HCT116 (cell line): ENCODE measurements around the gene OR6S1. TPM values are rescaled to one million over a fixed set of nuclear protein-coding genes. Genes with fewer than 3 reads are reported as not detected.

Experiments used
- ATAC-seq: fragments of 200-7000 bp; cut with Tn5 transposase; 2 replicates; pipeline ENCODE4 v1.9.1; 2020; ENCODE audit warnings: mild to moderate bottlenecking, moderate library complexity
- BruUV-seq: library from RNA; stranded (reverse); fragments of 400-500 nt; replicated peaks from 2 replicates; lab custom pipeline; 2021; lab: Mats Ljungman, UMichigan
- CTCF ChIA-PET: fragments of 300-600 bp; sonication (Branson Sonifier 250); formaldehyde crosslinking; loops from one replicate; lab custom pipeline; 2021; ENCODE audit warnings: antibody characterized with exemption; lab: Charles Lee
- POLR2A ChIA-PET: fragments of 300-600, 350-600 bp; sonication (Branson Sonifier 250); formaldehyde crosslinking; loops from one replicate; lab custom pipeline; 2021; ENCODE audit warnings: antibody characterized with exemption; lab: Charles Lee
- RAD21 ChIA-PET, 2 experiments: fragments of 300-600 bp; sonication (Branson Sonifier 250); formaldehyde crosslinking; loops; one replicate each; lab custom pipeline; 2023; ENCODE audit warnings: low total read pairs in 2 of 2; ENCODE audit not compliant: uncharacterized antibody in 2 of 2, unreplicated experiment in 2 of 2, low non-redundant PET in 1 of 2; lab: Charles Lee
- DNase-seq: peaks from one replicate; pipeline ENCODE4 v3.0.0-alpha.2; 2010; ENCODE audit warnings: low read depth, low spot score
- H2AFZ ChIP-seq: fragments of 200-600 bp; shearing (Covaris generic), sonication (generic); 2 replicates; pipeline ENCODE4 v1.6.1; 2017; ENCODE audit warnings: low read depth, mixed run types, mixed read lengths, antibody characterized with exemption, low read length; ENCODE audit not compliant: poor library complexity, severe bottlenecking
- H3K27ac ChIP-seq: 2 replicates; pipeline ENCODE4 v1.5.1; 2012; ENCODE audit warnings: low read depth, low read length
- H3K27me3 ChIP-seq: fragments of 200-600 bp; sonication (generic); 2 replicates; pipeline ENCODE4 v1.6.1; 2016; ENCODE audit warnings: mixed run types, low read length, mixed read lengths; ENCODE audit not compliant: insufficient read depth
- H3K36me3 ChIP-seq, 2 experiments: fragments of 200-500 bp in 1 of 2; fragments of 200-600 bp in 1 of 2; sonication (Bioruptor generic) in 1 of 2; sonication (generic) in 1 of 2; 2 replicates each; pipeline versions ENCODE4 v1.5.1 to v1.6.1; 2014 to 2016; ENCODE audit warnings: low read length in 2 of 2, inconsistent platforms in 1 of 2, mixed read lengths in 1 of 2, mixed run types in 1 of 2; ENCODE audit not compliant: insufficient read depth in 2 of 2, control insufficient read depth in 1 of 2
- H3K4me1 ChIP-seq, 2 experiments: fragments of 200-600 bp in 1 of 2; sonication (generic) in 1 of 2; 2 replicates each; pipeline versions ENCODE4 v1.5.1 to v1.6.1; 2012 to 2017; ENCODE audit warnings: low read length in 2 of 2, inconsistent platforms in 1 of 2, mild to moderate bottlenecking in 1 of 2, mixed read lengths in 1 of 2, mixed run types in 1 of 2, moderate library complexity in 1 of 2; ENCODE audit not compliant: insufficient read depth in 2 of 2, control insufficient read depth in 1 of 2
- H3K4me2 ChIP-seq: fragments of 200-600 bp; sonication (generic); 2 replicates; pipeline ENCODE4 v1.6.1; 2017; ENCODE audit warnings: mixed run types, low read length, mixed read lengths
- H3K4me3 ChIP-seq, 2 experiments: fragments of 200-600 bp in 1 of 2; sonication (generic) in 1 of 2; replicated peaks in 1 of 2; 2 replicates each; pipeline ENCODE4 v1.5.1; 2011 to 2016; ENCODE audit warnings: low read length in 2 of 2, control low read depth in 1 of 2, low read depth in 1 of 2, mild to moderate bottlenecking in 1 of 2, mixed read lengths in 1 of 2, mixed run types in 1 of 2
- H3K79me2 ChIP-seq: fragments of 200-600 bp; sonication (generic); 2 replicates; pipeline ENCODE4 v1.6.1; 2017; ENCODE audit warnings: mild to moderate bottlenecking, mixed run types, low read length, moderate library complexity, mixed read lengths; ENCODE audit not compliant: insufficient read depth
- H3K9ac ChIP-seq: fragments of 200-600 bp; sonication (generic); 2 replicates; pipeline ENCODE4 v1.6.1; 2016; ENCODE audit warnings: low read length, mixed read lengths
- H3K9me2 ChIP-seq: fragments of 200-600 bp; sonication (generic), shearing (Covaris generic); 2 replicates; pipeline ENCODE4 v1.6.1; 2017; ENCODE audit warnings: mixed run types, mild to moderate bottlenecking, moderate library complexity; ENCODE audit not compliant: insufficient read depth
- H3K9me3 ChIP-seq, 2 experiments: fragments of 200-500 bp in 1 of 2; fragments of 200-600 bp in 1 of 2; sonication (Bioruptor generic) in 1 of 2; sonication (generic) in 1 of 2; 2 replicates each; pipeline ENCODE4 v1.6.1; 2014 to 2017; ENCODE audit warnings: low read length in 2 of 2, mixed read lengths in 2 of 2, inconsistent platforms in 1 of 2, low read depth in 1 of 2, mild to moderate bottlenecking in 1 of 2, mixed run types in 1 of 2, moderate library complexity in 1 of 2; ENCODE audit not compliant: control insufficient read depth in 1 of 2, insufficient read depth in 1 of 2
- H4K20me1 ChIP-seq: fragments of 200-600 bp; sonication (generic), shearing (Covaris generic); 2 replicates; pipeline ENCODE4 v1.6.1; 2017; ENCODE audit warnings: mixed run types, mild to moderate bottlenecking, moderate library complexity; ENCODE audit not compliant: insufficient read depth
- CBX3 ChIP-seq: IDR thresholded peaks from 2 replicates; pipeline ENCODE4 v1.6.1; 2012; ENCODE audit warnings: low read depth
- EGR1 ChIP-seq: IDR thresholded peaks from 2 replicates; pipeline ENCODE4 v1.6.1; 2012; ENCODE audit warnings: low read depth
- EZH2phosphoT487 ChIP-seq: fragments of 200-600 bp; IDR thresholded peaks from 2 replicates; pipeline ENCODE4 v1.6.1; 2018; ENCODE audit warnings: antibody characterized with exemption, borderline replicate concordance
- JUND ChIP-seq: IDR thresholded peaks from 2 replicates; pipeline ENCODE4 v1.6.1; 2012
- POLR2A ChIP-seq: IDR thresholded peaks from 2 replicates; pipeline ENCODE4 v1.7.0; 2011; ENCODE audit warnings: borderline replicate concordance; ENCODE audit not compliant: insufficient read depth, insufficient read length; ENCODE audit errors: extremely low read depth
- POLR2AphosphoS5 ChIP-seq: IDR thresholded peaks from 2 replicates; pipeline ENCODE4 v1.6.1; 2011; ENCODE audit warnings: mild to moderate bottlenecking, low read depth, low read length, moderate library complexity
- RAD21 ChIP-seq: IDR thresholded peaks from 2 replicates; pipeline ENCODE4 v1.6.1; 2012; ENCODE audit warnings: low read depth, mild to moderate bottlenecking
- SIN3A ChIP-seq: IDR thresholded peaks from 2 replicates; pipeline ENCODE4 v1.6.1; 2012; ENCODE audit warnings: low read depth
- TCF7L2 ChIP-seq: IDR thresholded peaks from 2 replicates; pipeline ENCODE4 v1.7.0; 2011; ENCODE audit warnings: borderline replicate concordance, inconsistent platforms; ENCODE audit not compliant: insufficient read depth, insufficient read length; ENCODE audit errors: extremely low read depth
- ZFX ChIP-seq: fragments of 450-650 bp; IDR thresholded peaks from 2 replicates; pipeline ENCODE4 v1.6.1; 2017
- intact Hi-C: fragments of 100-400 bp; cut with micrococcal nuclease; formaldehyde crosslinking; loops from 2 replicates; pipeline ENCODE4 v1.10.0; 2022
- total RNA-seq: library from RNA; stranded (reverse); gene quantifications from one replicate; pipeline ENCODE4 v1.2.1, GENCODE V29; 2021; ENCODE audit not compliant: unreplicated experiment
- TF ChIP-seq, protein P1 (sequence below): IDR thresholded peaks from 2 replicates; pipeline ENCODE4 v1.6.1; 2011; ENCODE audit warnings: mild to moderate bottlenecking, low read length, moderate library complexity; ENCODE audit not compliant: insufficient replicate concordance; ENCODE audit errors: extremely low read depth
- TF ChIP-seq, protein P2 (sequence below): IDR thresholded peaks from 2 replicates; pipeline ENCODE4 v1.6.1; 2012; ENCODE audit warnings: low read depth
- TF ChIP-seq, protein P3 (sequence below): IDR thresholded peaks from 2 replicates; pipeline ENCODE4 v1.6.1; 2012

Gene OR6S1
- total RNA-seq, 1 experiment from 2014 or later = not detected

DNA sequence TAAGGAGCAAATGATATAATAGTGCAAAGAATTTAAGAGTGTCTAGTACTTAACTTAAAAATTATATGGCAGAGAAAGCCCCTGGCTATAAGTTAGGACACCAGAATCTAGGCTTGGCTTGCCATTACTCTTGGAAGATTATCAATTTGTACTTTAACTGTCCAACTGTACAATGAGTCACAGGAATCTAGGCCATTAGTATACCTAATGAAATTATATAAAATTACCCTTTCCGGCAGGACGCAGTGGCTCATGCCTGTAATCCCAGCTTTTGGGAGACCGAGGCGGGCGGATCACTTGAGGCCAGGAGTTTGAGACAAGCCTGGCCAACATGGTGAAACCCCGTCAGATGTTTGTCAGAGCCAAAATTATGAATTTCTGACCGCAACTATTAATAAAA lies 691 bp upstream of the OR6S1 start:
- TF ChIP-seq POLR2AphosphoS5 (no peak), TCF7L2 (no peak), RAD21 (no peak), POLR2A (no peak), EGR1 (no peak), EZH2phosphoT487 (no peak), JUND (no peak), CBX3 (no peak), SIN3A (no peak), ZFX (no peak)
- TF ChIP-seq, protein P1, sequence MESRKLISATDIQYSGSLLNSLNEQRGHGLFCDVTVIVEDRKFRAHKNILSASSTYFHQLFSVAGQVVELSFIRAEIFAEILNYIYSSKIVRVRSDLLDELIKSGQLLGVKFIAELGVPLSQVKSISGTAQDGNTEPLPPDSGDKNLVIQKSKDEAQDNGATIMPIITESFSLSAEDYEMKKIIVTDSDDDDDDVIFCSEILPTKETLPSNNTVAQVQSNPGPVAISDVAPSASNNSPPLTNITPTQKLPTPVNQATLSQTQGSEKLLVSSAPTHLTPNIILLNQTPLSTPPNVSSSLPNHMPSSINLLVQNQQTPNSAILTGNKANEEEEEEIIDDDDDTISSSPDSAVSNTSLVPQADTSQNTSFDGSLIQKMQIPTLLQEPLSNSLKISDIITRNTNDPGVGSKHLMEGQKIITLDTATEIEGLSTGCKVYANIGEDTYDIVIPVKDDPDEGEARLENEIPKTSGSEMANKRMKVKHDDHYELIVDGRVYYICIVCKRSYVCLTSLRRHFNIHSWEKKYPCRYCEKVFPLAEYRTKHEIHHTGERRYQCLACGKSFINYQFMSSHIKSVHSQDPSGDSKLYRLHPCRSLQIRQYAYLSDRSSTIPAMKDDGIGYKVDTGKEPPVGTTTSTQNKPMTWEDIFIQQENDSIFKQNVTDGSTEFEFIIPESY = no peak
- TF ChIP-seq, protein P2, sequence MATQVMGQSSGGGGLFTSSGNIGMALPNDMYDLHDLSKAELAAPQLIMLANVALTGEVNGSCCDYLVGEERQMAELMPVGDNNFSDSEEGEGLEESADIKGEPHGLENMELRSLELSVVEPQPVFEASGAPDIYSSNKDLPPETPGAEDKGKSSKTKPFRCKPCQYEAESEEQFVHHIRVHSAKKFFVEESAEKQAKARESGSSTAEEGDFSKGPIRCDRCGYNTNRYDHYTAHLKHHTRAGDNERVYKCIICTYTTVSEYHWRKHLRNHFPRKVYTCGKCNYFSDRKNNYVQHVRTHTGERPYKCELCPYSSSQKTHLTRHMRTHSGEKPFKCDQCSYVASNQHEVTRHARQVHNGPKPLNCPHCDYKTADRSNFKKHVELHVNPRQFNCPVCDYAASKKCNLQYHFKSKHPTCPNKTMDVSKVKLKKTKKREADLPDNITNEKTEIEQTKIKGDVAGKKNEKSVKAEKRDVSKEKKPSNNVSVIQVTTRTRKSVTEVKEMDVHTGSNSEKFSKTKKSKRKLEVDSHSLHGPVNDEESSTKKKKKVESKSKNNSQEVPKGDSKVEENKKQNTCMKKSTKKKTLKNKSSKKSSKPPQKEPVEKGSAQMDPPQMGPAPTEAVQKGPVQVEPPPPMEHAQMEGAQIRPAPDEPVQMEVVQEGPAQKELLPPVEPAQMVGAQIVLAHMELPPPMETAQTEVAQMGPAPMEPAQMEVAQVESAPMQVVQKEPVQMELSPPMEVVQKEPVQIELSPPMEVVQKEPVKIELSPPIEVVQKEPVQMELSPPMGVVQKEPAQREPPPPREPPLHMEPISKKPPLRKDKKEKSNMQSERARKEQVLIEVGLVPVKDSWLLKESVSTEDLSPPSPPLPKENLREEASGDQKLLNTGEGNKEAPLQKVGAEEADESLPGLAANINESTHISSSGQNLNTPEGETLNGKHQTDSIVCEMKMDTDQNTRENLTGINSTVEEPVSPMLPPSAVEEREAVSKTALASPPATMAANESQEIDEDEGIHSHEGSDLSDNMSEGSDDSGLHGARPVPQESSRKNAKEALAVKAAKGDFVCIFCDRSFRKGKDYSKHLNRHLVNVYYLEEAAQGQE = no peak
- TF ChIP-seq, protein P3, sequence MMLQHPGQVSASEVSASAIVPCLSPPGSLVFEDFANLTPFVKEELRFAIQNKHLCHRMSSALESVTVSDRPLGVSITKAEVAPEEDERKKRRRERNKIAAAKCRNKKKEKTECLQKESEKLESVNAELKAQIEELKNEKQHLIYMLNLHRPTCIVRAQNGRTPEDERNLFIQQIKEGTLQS = no peak
- H3K27ac ChIP-seq = no peak overlapping the region
- no peak overlapping the region for H3K4me3 ChIP-seq
- no TSS peak for BruUV-seq
- no peak for ATAC-seq
- POLR2A ChIA-PET = no interaction called here
- no peak overlapping the region for H3K4me2 ChIP-seq
- no peak for DNase-seq
- H4K20me1 ChIP-seq = no peaks in the 10 kb centered on the region
- H3K9ac ChIP-seq = no peak overlapping the region
- CTCF ChIA-PET = no interaction called here
- H2AFZ ChIP-seq = no peak overlapping the region
- no peaks in the 10 kb centered on the region for H3K9me3 ChIP-seq
- no peaks in the 10 kb centered on the region for H3K79me2 ChIP-seq
- no peaks in the 10 kb centered on the region; the same call in 1 of the 2 replicates for H3K27me3 ChIP-seq
- intact Hi-C loops = no loop called here
- RAD21 ChIA-PET = no interaction called here
- H3K4me1 ChIP-seq = no peaks in the 10 kb centered on the region
- H3K36me3 ChIP-seq = no peaks in the 10 kb centered on the region
- H3K9me2 ChIP-seq = no peaks in the 10 kb centered on the region
